NOMO-1 treated with DMSO at 0.1 percent for 48 hours (cell line): Measurements from ENCODE around the gene ELANE.

Experiments used
- DNase-seq: peaks from one replicate; lab custom pipeline; 2025; ENCODE audit not compliant: unreplicated experiment; lab: John Stamatoyannopoulos, UW

The ELANE gene

DNA sequence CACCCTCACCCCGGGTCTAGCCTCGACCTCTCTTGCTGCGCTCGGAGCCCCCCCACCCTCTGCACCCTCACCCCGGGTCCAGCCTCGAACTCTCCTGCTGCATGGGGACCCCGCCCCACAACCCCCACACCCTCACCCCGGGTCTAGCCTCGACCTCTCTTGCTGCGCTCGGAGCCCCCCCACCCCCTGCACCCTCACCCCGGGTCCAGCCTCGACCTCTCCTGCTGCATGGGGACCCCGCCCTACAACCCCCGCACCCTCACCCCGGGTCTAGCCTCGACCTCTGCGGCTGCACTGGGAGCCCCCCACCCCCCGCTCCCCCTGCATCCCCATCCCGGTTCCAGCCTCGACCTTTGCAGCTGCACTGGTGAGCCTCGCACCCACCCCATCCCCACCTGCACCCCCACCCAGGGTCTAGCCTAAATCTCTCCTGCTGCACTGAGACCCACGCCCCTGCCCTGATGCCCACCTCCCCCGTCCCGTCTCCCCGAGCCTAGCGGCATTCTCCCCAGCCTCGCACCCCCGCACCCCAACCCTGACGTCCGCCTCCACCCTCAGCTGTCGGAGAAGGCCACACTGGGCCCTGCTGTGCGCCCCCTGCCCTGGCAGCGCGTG is 9.1 kb downstream of the ELANE start:
- no peak for DNase-seq

DNA sequence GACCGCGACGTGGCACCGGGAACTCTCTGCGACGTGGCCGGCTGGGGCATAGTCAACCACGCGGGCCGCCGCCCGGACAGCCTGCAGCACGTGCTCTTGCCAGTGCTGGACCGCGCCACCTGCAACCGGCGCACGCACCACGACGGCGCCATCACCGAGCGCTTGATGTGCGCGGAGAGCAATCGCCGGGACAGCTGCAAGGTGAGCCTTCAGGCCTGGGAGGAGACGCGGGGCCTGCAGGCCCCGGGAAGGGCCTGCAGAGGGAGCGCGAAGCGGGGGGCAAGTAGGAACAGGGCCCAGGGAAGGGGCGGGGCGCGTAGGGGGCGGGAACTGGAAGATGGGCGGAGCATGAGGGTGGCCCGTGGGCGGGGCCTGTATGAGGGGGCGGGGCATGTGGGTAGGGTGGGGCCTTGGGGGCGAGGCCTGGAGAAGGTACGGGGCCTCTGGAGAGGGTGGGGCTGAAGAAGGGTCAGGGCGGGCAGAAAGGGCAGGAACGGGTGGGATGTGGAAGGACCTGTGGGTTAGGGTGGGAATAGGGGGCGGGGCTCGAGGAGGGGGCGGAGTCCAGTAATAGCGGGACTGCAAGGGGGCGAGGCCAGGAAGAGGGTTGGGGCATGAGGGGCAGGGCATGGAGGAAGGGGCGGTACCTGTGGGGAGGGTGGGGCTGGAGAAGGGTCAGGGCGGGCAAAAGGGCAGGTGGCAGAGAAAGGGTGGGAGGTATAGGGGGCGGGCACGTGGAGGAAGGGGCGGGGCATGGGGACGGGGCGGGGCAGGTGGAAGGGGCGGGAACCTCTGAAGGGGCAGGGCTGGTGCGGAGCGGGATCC is 9.9 kb downstream of the ELANE start:
- no peak for DNase-seq

DNA sequence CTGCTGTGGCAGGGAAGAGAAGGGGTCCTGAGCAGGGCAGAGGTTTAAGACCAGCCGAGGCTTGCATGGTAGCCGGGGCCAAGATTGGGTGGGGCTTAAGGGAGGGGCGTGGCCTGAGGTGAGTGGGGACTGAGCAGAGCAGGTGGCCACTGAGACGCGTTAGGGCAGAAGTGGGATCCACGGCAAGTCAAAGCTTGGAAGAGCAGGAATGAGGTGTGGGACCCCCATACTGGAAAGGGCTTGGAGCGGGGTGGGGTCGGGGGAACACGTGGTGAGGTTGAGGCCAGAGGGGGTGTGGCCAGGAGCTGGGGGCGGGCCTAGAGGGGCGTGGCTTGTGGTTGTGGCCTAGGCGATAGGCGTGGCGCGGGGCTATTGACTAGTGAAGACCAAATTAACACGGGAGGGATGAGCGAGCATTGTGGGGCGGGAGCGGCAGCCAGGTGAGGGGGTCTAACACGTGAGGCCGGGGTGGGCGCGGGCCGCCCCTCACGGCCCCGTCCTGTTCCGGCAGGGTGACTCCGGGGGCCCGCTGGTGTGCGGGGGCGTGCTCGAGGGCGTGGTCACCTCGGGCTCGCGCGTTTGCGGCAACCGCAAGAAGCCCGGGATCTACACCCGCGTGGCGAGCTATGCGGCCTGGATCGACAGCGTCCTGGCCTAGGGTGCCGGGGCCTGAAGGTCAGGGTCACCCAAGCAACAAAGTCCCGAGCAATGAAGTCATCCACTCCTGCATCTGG is 10.6 kb downstream of the ELANE start:
- no peak for DNase-seq

DNA sequence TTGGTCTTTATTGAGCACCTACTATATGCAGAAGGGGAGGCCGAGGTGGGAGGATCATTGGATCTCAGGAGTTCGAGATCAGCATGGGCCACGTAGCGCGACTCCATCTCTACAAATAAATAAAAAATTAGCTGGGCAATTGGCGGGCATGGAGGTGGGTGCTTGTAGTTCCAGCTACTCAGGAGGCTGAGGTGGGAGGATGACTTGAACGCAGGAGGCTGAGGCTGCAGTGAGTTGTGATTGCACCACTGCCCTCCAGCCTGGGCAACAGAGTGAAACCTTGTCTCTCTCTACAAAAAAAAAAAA is 11.2 kb downstream of the ELANE start:
- no peak for DNase-seq

DNA sequence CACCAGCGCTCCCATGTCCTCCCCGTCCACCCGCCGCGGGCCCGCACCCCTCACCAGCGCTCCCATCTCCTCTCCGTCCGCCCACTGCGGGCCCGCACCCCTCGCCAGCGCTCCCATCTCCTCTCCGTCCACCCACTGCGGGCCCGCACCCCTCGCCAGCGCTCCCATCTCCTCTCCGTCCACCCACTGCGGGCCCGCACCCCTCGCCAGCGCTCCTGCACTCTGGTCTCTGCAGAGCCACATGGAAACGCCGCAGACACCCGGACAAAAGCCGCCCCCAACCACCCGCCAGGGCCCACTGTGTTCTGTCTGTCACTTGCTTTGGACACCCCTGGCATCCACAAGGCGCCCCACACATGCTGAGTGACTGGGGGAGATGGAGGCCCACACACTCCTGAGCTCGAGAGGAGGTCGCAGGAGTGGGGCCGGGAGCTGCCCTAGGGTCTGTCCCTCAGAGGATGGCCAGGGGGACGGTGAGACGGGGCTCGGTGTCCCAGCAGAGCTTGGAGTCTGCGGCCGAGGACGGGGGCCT is 14.7 kb downstream of the ELANE start:
- no peak for DNase-seq

DNA sequence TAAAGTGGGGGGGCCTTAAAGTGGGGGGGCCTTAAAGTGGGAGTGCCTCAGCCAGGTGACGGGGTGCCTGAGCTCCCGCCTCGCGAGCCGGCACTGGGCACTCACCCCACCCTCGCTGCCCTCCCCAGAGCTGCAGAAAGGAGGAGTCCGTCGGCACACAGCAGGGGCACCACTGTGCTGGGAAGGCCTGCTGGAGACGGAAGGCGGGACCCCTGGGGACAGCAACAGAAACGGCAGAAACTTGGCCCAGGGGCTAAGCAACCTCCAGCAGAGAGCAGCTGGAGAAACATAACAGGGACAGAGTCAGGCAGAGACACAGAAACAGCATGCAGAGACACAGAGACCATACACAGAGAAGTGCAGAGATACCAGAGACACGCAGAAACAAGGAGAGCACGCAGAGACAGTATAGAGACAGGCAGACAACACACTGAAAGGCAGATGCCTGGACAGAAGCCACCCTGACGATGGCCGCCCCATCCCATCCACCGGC is 15.2 kb downstream of the ELANE start:
- no peak for DNase-seq

DNA sequence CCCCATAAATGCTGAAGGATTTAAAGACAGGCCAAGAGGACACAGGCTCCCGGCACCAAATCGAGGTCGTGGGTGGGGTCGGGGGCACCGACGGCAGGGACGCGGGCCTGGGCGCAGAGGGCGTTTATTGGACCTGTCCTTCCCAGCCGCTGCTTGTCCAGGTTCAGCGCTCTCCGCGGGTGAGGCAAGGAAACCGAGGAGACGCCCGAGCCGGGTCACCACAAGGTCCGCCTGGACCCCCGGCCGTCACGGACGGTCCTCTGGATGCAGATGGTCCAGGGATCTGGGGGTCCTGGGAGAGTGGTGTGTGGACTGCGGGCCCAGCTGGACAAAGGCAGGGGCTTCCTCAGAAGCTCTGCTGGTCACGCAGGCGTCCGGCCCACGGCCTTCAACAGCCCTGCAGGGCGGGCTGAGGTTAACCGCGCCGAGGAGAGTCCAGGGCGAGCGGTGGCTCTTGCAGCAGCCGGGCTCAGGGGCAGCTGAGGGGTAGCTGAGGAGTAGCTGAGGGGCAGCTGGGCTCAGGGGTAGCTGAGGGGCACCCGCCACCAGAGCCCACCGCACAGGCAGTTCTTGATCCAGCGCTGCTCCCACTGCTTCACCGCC is 15.9 kb downstream of the ELANE start:
- no peak for DNase-seq

DNA sequence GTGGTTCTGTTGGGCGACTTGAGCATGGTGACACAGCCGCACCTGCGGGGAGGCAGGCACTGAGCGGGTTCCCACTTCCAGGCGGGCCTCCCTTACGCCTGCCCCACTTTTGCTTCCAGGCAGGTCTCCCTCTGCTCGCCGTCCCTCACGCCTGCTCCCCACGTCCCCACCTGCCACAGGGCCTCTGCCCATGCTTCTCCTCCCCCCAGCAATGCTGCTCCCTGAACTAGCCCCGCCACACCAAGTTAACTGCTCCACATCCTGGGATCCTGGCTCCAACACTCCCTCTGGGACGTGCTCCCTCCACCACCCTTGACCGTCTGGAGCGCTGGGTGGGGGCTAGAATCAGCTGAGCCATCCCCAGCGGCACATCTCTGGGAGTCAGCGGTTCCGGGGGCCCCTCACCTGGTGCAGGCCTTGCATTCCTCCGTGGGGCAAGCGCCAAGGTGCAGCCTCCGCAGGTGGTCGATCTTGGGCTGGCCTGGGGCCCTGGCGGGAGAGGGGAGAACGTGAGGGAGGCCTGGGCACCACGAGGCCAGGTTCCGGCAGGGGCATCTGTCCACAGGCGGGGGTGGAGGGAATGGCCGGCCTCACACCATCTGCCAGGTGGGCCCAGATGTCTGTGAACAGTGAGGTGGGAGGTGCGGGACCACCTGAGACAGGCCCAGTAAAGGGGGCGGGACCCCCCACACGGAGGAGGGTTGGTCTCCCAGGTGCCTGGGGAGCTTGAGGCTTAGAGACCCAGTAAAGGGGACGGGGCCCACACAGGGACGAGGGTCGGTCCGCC is 16.5 kb downstream of the ELANE start:
- no peak for DNase-seq

DNA sequence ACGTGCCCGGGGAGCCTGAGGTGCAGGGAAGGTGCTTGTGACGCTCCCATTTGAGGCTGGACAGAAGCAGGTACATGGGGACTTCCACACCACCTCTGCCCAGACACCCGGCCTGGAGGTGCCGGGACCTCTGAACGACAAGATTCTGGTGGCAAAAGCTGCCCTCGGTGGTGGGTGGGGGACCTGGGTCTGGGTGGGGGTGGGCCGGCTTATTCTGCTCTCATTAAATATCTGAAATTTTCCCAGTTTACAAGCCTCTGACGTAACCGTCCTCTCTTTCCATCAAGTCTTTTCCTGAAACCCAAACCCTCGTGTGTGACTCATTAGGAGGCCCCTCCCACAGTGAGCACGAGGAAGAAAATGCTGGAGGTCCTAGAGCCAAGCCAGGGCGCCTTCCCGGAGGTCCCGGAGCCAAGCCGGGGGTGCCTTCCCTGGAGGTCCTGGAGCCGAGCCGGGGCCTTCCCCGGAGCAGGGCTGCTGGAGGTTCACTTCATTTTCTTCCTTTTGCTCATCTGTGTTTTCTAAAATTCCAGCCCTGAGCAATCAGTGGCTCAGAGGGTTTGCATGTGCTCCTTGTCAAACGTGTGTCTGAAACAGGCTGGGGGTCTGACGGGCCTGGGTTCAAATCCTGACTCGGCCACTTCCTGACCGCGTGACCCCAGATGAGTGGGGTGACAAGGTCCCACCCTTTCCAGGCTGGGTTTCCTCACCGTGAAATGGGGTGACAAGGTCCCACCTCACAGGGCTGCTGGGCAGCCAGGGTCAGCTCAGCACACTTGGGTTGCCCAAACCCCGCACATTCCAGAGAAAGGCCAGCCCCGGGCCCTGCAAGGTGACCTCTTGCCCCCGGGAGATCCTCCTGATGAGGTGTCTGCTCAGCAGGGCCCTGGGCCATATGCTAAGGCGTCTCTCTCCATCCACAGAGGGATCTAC is 17.4 kb downstream of the ELANE start:
- no peak for DNase-seq

DNA sequence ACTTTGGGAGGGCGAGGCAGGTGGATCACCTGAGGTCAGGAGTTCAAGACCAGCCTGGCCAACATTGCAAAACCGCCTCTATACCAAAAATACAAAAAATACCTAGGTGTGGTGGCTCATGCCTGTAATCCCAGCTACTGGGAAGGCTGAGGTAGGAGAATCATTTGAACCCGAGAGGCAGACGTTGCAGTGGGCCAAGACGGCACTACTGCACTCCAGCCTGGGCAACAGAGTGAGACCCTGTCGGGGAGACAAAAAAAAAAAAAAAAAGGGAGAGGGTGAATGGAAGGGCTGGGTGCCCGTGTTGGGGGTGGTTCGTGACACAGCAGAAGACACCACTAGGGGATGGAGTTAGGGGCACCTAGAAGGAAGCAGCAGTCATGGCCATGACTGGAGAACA is 18.2 kb downstream of the ELANE start:
- no peak for DNase-seq

DNA sequence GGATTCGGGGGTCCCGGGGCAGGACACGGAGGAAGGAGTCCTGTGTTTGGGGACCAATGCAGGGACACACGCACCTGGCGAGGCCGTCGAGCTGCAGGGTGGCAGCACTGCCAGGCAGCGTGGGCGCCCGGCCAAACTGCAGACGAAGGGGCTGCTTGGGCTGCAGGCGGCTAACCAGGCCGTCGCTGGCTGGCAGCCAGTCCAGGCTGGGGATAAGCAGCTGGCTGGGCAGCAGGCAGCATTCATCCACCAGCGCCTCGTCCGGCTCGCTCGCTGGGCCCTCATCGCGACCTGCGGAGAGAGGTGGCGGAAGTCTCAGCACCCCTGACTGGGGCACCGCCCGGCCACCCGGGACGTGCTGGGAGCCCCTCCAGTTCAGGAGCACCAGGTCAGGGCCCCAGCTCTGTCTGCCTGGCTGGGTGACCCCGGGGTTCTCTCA is 18.9 kb downstream of the ELANE start:
- no peak for DNase-seq

DNA sequence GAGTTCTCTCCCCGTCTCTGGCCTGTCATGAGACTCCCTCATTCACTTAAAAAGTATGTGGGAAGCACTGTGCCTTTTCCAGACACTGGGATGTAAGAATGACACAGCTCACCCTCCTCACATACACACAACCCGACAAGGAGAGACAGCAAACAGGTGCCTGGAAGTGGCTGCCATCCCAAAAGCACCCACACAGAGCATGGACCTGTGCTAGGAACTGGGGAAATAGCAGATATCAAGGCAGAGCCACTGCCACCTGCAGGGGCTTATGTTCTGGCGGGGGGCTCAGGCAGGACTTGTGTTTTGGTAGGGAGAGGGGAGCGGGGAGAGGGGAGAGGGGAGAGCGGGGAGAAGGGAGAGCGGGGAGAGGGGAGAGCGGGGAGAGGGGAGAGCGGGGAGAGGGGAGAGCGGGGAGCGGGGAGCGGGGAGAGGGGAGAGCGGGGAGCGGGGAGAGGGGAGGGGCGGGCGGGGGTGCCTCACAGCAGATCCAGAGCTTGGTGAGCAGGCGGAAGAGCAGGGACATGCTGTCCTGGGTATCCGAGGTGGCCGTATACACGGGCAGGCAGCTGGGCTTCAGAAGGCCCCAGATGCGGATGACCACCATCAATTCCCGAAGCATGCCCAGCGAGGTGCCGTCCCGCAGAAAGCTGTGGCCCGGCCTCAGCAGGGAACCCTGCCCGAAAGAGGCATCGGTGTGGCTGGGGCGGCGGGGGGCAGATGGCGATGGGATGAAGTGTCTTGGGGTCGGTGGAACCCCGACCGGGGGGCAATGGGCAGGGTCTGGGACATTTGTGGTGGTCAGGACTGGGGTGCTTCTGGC is 19.6 kb downstream of the ELANE start:
- no peak for DNase-seq

DNA sequence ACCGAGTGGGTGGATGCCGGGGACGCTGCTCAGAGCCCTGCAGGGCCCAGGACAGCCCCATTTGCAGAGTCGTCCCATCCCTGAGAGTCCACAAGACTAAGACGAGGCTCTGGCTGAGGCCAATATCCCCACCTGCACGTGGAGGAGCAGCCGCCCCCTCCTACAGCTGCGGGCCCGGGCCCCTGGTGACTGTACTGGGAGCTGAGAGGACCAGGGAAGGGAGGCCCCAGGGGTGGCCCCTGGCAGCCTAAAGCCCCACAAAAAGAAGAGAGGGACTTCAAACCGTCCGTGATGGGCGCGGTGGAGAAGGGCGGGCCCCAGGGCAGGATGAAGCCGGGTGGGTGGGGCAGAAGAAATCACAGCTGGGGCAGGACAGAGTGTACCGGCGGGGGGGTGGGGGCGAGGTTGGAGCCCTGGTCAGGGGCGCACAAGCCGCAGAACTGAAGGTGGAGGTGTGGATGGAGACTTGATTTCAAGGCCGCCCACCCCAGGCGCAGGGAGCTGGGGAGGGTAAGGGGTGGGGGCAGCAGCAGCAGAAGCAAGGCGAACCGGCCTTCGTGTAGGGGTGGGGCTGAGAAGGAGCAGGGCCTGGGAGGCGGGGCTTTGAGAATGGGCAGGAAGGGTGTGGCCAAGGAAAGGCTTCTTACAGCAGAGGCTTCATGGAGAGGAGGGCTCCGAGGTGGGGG is 20.3 kb downstream of the ELANE start:
- peak; percentile 60 for DNase-seq

DNA sequence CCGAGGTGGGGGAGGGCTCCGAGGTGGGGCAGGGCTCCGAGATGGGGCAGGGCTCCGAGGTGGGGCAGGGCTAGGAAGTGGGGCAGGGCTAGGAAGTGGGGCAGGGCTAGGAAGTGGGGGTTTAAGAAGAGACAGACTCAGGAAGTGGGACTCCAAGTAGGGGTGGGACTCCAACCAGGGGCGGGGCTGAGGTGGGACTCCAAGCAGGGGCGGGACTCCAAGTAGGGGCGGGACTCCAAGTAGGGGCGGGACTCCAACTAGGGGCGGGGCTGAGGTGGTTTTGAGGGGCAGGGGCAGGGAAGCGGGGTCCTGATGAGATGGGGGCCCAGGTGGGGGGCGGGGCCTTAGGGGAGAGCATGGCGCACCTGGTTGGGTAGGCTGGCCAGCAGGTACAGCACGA is 21.0 kb downstream of the ELANE start:
- peak; percentile 26 for DNase-seq

DNA sequence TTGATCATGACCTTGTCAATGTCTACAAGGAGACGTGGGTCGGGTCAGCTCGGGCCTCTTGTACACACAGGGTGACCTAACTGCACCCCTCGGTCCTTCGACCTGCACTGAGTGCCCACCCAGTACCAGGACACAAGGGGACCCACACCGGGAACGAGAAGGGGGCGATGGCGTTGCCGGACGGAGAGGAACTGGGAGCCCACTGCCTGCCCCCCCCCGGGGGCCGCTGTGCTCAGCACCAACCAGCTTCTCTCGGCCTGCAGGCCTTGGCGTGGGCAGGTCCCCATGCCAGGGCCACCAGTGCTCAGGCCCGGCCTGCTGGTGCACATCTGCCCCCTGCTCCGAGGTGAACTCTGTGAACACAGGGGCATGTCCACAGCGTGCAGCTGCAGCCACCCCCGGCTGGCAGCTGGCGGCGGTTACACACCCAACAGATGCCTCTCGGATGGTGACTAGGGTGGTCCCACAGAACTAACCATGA is 21.5 kb downstream of the ELANE start:
- no peak for DNase-seq

DNA sequence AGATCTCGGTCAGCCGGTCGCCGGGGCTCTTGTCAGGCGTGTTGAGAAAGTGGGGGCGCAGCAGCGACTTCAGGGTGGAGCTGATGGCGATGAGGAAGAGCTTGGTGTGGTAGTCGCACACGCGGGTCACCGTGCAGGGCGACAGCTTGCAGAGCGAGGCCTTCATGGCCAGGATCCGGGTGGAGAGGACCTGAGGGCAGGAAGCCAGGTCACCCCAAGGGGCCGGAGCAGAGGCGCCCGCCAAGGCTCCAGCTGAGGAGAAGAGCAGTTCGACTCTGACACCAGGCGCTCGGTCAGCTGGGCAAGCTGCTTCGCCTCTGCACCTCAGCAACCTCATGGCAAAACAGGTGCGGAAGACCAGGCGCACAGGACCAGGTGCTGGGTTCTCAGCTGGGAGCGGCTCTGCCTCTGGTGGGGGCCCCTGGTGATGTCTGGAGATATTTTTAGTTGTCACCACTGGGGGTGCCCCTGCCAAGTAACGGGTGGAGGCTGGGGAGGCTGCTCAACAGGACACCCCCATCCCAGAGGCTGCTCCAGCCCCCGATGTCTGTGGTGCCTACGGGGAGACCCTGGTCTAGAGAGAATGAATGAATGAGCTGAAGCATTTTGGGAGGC is 23.3 kb downstream of the ELANE start:
- no peak for DNase-seq

DNA sequence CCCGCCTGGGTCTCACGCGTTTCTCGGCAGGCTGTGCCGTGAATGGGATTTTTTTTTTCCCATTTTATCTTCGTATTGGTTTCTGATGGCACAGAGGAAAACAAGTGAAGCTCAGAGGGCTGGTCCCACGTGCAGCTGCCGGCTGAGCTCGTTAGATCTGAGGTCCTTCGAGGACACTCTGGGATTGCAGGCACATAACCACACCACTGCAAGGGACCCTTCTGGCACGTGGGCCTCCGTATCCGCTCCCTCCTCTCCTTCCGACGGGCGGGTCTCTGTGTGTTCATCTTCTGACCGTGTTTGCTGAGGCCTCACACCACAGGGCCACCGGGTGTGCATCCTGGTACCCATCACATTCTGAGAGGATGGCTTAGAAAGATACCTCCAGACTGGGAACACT is 24.0 kb downstream of the ELANE start:
- DNase-seq = no peak
